HG03558 (cell line): ENCODE results near the gene BRSK1.

Source experiments
- ATAC-seq: cut with Tn5 transposase; IDR thresholded peaks from one replicate; pipeline ENCODE4 v1.9.1; 2021; ENCODE audit warnings: moderate number of reproducible peaks; ENCODE audit not compliant: unreplicated experiment; ENCODE audit errors: extremely low read depth

The BRSK1 gene

DNA sequence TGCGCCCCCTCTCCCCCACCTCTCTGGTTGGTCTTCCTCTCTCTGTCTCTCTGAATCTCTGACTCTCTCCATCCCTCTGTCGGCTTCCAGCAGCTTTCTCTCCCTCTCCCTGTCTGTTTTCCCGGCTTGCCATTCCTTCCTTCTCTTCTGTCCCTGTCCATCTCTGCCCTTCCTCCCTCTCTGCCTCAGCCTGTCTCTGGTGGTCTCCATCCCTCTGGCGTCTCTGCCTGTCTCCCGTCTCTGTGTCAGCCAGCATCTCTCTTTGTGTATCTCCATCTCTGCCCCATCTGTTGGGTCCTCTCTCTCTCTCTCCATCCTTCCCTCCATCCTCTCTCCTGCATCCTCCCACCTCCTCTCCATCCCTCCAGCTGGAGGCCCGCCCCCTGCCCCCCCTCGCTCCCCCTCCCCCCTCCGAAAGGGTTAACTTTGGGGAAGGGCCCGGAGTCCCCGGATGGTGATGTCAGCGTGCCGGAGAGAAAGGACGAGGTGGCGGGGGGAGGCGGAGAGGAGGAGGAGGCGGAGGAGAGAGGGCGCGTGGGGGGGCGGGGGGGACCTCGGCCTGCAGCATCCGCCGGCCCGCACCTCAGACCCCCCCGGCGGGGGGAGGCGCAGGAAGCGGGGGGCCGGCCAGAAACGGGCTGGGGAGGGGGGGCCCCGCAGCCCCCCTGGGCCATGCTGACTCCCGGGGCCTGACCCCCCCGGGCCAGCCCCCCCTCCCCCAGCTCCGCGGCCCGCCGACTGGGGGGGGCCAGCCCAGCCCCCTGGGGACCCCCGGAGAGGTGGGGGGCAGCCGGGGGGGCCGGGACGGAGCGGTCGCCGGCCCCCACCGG is at the start of gene BRSK1:
BRSK1 (plus strand) TSS at position 450 of the 830 bp plus-strand sequence. CDS start 446 bp downstream, outside the sequence.
- no peak for ATAC-seq

DNA sequence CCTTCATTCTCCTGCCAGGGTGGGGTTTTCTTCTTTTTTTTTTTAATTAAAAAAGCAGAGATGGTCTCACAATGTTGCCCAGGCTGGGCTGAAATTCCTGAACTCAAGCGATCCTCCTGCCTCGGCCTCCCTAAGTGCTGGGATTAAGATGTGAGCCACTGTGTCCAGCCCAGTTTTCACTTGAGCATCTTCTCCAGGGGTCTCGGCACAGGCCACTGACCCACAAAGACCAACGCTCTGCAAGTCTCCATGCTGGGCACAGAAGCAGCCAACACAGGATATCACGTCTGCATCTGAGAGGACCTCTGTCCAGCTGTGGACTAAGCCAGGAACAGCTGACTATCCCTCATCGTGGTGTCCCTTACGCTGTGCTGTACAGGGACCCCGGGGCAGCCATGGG is 45.8 kb upstream of the BRSK1 start:
- ATAC-seq, result no peak

GRCh38 chr19:55239004-55239403 is 44.8 kb upstream of the BRSK1 start:
- ATAC-seq, result no peak

DNA sequence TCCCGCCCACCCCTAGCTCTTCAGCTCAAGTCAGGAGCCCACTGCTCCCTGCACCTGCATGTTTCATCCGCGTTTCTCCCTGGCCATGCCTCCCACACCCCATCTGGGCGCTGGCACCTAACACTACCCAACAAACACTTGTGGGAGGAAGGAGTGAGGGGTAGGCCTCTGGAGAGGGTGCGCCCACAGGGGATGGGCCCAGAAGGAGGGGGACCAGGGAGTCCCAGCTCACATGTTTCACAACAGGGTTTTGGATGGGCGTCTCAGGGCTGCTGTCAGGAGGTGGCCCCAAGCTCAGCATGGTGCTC is 43.1 kb upstream of the BRSK1 start:
- no peak for ATAC-seq

DNA sequence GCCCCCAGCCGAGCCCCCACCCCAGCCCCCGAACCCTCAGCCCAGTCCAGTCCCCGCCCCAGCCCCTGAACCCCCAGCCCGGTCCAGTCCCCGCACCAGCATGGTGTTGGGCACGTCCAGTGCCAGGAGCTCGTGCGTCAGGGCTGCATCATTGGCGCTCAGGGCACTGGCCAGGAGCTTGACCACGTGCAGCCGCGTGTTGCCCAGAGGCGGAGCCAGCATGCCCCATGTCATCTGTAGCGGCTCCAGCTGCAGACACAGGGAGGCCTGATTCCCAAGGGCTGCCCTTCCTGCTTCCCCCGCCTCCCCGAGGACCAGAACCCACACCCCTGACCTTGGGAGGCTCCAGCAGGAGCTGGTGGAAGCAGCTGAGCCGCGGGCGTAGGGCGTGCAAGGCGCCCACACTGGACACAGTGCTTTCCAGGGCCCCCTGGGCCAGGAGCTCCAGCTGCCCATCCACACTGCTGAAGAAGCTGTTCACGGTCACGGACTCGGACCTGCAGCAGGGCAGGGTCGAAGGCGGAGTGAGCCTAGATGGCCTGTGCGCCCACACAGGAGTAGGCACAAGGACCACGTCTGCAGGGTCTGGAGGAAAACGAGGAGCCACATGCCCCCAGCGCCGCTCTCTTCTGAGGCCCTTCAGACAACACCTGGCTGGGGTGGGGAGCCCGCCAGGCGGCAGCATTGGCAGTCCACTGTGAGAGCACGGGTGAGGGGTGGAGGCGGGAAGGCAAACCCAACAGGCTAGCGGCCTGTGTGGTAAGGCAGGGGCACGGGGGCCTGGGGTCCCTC is 42.5 kb upstream of the BRSK1 start:
- ATAC-seq, result no peak

- no peak for ATAC-seq
Observed at GRCh38 chr19:55241935-55242464, 41.8 kb upstream of the BRSK1 start.

DNA sequence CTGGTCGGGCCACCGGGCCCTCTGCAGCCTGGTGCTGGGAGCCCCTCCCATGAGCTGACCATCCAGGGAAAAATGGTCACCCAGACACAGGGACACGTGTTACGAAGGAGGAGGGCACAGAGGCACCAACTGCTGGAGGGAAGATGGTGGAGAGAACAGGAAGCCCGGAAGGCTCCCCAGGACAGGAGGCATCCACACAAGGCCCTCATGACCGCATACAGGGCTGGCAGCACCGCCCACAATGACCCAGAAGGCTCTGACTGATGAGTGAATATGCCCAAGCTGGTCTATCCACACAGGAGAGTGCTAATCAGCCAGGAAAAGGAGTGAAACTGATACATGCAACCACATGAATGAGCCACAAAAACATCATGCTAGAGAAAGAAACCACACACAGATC is 41.3 kb upstream of the BRSK1 start:
- ATAC-seq, result no peak

GRCh38 chr19:55244004-55244680 is 39.7 kb upstream of the BRSK1 start:
- ATAC-seq, result no peak

DNA sequence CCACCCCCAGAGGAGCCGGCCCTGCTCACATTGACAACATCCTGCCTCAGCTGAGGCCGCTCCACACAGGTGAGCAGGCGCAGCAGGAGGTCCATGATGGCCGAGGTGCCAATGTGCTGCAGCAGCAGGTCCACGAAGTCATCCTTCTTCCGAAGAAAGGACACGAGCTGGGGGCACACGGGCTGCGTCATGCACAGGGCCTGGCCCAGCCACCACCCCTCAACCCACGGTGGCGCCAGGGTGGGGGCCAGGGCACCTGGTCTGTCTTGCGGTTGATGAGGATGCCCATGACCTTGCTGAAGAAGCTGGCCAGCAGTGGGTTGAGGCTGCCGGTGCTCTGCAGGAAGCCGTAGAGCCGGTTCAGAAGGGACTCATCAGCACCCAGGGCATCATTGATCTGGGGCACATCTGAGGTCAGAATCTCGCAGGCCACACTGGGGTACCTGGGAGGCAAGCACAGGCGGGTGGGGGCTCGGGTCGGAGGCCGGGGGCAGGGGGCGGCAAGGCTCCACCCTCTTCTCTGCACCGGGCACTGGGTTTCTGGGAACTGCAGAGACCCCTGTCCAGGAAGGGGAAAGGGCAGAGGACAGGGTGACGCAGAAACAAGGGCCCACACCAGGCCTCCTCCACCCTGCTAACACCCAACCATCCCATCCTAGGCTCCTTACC is 38.4 kb upstream of the BRSK1 start:
- ATAC-seq, result no peak

DNA sequence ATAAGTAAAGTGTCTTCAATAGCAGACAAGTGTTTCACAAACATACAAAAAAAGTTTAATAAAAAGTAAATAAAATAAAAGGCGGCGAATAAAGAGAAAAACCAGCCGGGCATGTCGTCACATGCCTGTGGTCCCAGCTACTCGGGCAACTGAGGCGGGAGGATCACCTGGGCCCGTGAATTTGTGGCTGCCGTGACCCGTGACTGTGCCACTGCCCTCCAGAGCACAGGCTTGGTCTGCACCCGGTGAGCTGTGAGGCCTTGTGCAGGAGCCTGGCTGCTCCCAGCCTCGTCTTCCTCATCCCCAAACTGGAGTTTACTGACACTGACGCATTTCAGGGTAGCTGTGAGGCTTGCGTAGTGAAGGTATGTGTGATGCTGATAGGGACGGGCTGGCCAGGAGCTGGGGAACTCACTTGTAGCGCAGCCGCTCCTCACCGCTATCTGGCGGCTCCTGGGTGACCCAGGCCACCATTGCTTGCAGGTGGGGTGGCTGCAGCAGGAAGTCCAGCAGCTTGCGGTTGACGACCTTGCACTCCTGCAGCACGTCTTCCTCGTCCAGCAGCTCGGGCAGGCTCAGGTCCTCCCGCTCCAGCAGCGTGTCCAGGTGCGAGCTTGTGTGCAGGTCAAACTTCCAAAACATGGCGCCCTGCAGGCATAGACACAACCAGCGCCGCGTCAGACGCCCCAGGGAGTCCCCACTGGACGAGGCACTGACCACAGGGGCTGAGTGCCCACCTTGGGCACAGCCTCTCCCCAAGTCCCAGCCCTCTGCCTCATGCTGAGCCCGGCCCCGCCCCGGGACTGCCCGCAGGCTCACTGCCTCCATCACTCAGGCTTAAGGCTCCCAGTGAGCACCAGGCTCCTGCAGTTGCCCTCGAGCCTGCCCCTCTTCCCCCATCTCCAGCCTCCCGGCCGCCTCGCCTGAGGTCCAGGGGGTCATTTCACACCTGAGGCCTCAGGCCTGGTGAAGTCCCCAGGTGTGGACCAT is 37.0 kb upstream of the BRSK1 start:
- ATAC-seq, result no peak

DNA sequence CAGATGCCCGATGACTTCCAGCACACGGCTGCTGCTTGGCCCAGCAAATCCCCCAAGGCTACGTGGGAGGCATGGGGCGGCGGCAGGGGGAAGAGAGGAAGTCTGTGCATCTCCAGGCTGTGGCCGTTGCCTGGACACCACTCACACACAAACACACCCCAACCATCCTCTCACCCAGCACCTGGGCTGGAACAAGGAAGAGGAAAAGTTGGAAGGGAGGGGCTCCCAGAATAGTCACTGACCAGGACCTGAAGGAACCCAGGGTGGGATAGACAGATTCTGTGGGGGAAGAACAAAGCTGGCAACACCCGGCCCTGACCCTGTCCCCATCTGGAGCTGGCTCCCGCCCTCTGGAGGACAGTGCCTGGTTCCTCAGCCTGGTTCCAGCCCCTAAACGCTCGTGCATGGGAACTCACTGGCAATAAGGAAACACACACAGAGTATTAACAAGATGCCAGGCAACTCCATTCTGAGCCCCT is 36.1 kb upstream of the BRSK1 start:
- no peak for ATAC-seq

DNA sequence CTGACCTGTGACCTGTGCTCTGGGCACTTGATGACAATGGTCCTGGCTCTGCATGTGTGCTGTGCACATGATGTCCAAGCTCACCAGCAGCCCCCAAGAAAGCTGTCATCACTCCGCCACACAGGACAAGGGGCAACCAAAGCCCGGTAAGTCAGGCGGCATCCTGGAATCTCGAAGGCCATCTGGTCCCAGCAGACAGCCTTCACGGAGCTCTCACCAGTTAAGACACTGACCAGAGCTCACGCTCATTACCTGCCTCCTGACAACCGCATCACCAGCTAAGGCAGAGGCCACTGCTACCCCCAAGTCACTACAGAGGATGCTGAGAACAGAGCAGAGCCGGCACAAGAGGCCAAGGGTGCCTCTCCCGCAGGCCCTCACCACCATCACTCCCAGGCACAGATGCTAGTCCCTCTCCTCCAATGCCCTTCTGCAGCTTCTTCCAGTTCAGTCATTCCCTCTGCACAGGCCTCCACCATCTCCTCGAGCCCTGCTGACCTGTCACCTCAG is 35.6 kb upstream of the BRSK1 start:
- no peak for ATAC-seq

GRCh38 chr19:55248704-55249103 is 35.1 kb upstream of the BRSK1 start:
- ATAC-seq, result no peak

GRCh38 chr19:55249841-55250240 is 34.0 kb upstream of the BRSK1 start:
- no peak for ATAC-seq

DNA sequence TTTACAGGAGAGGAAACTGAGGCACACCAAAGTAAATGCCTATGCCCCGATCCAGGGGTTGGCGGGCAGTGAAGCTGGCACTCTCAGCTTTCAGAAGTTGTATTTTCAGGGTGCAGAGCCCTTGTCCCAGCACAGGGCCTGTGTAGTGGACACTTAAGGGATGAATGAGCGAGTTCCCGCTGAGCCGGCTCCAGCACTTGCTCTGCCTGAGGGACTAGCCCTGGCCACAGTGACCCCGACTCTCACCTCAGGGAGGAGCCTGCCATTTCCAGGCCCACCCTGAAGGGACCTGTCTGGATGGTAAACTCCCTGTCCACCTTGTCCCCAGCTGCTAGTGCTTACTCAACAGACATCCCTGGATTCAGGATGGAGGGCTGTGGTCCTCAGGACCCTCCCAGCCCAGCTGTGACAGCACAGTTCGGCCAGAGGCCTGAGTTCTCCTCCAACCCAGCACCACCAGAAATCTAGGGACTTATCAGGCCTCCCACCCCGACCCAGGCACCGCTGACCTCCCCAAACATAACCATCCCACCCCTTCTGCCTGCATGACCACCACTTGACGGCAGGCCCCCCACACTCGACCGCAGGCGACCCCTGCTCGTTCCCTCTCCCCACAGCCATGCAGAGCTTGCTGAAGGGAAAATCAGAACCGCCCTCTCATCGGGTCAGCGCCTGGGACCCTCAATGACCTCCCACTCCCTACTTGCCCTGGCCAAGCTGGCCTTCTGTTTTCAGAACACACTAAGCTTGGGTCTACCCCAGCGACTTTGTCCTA is 33.3 kb upstream of the BRSK1 start:
- ATAC-seq, result no peak

GRCh38 chr19:55251341-55252081 is 32.3 kb upstream of the BRSK1 start:
- no peak for ATAC-seq
